KOPT-K1 (cell line): ENCODE results near the gene PYCR2.

Experiments
- H3K27ac ChIP-seq: fragments of 200-600 bp; sonication (generic); 2 replicates; pipeline ENCODE4 v1.5.1; 2016; ENCODE audit warnings: antibody characterized with exemption, mild to moderate bottlenecking, low read depth, low read length; ENCODE audit not compliant: poor library complexity, severe bottlenecking
- H3K36me3 ChIP-seq: fragments of 200-600 bp; sonication (generic); 2 replicates; pipeline ENCODE4 v1.5.1; 2017; ENCODE audit warnings: antibody characterized with exemption, mild to moderate bottlenecking, low read length, moderate library complexity; ENCODE audit not compliant: insufficient read depth
- H3K9me3 ChIP-seq: fragments of 200-600 bp; sonication (generic); 2 replicates; pipeline ENCODE4 v1.5.1; 2017; ENCODE audit warnings: antibody characterized with exemption, low read length, mild to moderate bottlenecking; ENCODE audit not compliant: insufficient read depth, poor library complexity, severe bottlenecking

Gene PYCR2

DNA sequence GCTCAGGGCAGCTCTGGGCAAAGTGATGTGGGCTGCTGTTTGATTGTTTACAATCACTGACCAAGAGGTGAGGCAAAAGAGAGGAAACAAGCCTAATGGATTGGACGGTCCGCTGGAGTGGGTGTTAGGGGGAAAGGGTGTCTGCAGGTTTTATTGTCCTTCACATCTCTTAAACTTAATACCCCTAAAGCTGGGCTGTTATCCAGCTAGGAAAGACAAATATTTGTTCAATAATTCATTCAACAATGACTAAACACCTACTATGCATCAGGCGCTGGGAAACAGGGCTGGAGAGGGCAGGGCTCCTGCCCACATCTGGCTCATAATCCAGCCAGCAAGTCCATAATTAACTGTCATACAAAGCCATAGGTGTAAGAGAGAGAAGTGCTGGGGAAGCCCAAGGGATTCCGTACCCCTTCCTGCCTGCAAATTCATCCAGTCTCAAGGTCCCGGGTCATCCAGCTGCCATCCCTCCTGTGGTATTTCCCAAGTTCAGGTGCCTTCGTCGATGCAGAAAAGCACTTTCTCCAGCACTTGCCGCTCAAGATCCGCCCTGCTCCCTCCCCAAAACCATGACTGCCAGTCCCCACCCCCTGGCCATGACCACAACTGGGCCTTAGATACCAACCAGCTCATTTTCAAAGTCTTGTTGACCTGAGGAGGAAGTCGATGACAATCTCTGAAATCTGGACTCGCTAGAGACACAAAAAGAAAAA lies 52.5 kb downstream of the PYCR2 start:
- H3K27ac ChIP-seq = no peak overlapping the region
- H3K9me3 ChIP-seq = no peaks in the 10 kb centered on the region

DNA sequence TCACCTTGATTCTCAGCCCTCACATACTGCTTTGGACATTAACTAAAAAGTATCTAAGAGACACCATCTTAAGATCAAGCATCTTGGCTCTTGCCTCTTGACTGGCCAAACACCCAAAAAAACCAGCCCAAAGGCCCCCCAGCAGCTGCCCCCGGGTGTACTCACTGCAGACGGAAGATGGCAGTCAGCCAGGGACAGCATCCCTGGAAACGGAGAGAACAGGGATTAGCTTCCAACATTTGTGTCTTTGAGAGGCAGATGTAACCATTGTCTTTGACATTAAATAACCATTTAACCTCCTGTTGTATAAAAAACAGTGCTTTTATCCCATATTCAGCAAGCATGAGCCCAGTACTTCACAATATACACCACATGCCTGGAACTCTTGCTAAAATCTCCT lies 53.1 kb downstream of the PYCR2 start:
- Histone ChIP-seq H3K36me3 (peaks cover 62% of the 10 kb centered on the region), H3K27ac (no peak overlapping the region)

More for the DNA sequence above, 52.5 kb downstream of the PYCR2 start:
- H3K36me3 ChIP-seq = peaks cover 65% of the 10 kb centered on the region

More for the DNA sequence above, 53.1 kb downstream of the PYCR2 start:
- H3K9me3 ChIP-seq = no peaks in the 10 kb centered on the region
